Measurements from ENCODE around the gene PRKCE.

GRCh38 chr2:45683292-45683691, 31.8 kb downstream of the PRKCE start:
- TF ChIP-seq, protein P1, sequence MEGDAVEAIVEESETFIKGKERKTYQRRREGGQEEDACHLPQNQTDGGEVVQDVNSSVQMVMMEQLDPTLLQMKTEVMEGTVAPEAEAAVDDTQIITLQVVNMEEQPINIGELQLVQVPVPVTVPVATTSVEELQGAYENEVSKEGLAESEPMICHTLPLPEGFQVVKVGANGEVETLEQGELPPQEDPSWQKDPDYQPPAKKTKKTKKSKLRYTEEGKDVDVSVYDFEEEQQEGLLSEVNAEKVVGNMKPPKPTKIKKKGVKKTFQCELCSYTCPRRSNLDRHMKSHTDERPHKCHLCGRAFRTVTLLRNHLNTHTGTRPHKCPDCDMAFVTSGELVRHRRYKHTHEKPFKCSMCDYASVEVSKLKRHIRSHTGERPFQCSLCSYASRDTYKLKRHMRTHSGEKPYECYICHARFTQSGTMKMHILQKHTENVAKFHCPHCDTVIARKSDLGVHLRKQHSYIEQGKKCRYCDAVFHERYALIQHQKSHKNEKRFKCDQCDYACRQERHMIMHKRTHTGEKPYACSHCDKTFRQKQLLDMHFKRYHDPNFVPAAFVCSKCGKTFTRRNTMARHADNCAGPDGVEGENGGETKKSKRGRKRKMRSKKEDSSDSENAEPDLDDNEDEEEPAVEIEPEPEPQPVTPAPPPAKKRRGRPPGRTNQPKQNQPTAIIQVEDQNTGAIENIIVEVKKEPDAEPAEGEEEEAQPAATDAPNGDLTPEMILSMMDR (IDR thresholded peaks at IDR 0.05) = no peak
- TF ChIP-seq POLR2A (IDR thresholded peaks at IDR 0.05) = no peak
